ENCODE data around the gene RBM47.

RBM47 gene

GRCh38 chr4:40530961-40531635 lies 98.6 kb downstream of the RBM47 start:
- H3K4me3 ChIP-seq (ENCODE audit: low read depth, low read length): no peak overlapping the region
- DNase-seq (ENCODE audit: low read depth): no peak
- no peak for TF ChIP-seq CTCF (IDR thresholded peaks at IDR 0.05; ENCODE audit: control insufficient read depth, extremely low read depth, insufficient read depth)

DNA sequence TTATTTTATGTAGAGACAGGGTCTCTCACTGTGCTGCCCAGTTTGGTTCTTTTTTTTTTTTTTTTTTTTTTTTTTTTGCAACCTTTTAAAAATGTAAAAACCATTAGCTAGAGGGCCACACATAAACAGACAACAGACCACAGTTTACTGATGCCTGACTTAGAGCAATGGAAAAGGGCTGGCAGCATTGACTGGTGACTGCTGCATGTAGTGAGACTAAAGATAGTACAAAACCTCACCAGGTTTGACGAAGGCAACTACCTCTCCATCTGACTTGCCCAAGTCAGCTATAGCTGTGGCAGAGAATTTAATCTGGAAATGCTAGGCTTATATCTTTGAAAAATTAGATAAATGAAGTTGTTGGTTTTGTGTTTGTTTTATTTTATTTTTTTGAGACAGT lies 102.9 kb downstream of the RBM47 start:
- no peak for DNase-seq (ENCODE audit: low read depth)
- H3K4me3 ChIP-seq (ENCODE audit: low read depth, low read length): no peak overlapping the region
- no peak for TF ChIP-seq CTCF (IDR thresholded peaks at IDR 0.05; ENCODE audit: control insufficient read depth, extremely low read depth, insufficient read depth)

- H3K4me3 ChIP-seq (ENCODE audit: low read depth, low read length): no peak overlapping the region
- peak; percentile 68 for DNase-seq (ENCODE audit: low read depth)
- no peak for TF ChIP-seq CTCF (IDR thresholded peaks at IDR 0.05; ENCODE audit: control insufficient read depth, extremely low read depth, insufficient read depth)
Measured at GRCh38 chr4:40525752-40526598, 103.7 kb downstream of the RBM47 start.

DNA sequence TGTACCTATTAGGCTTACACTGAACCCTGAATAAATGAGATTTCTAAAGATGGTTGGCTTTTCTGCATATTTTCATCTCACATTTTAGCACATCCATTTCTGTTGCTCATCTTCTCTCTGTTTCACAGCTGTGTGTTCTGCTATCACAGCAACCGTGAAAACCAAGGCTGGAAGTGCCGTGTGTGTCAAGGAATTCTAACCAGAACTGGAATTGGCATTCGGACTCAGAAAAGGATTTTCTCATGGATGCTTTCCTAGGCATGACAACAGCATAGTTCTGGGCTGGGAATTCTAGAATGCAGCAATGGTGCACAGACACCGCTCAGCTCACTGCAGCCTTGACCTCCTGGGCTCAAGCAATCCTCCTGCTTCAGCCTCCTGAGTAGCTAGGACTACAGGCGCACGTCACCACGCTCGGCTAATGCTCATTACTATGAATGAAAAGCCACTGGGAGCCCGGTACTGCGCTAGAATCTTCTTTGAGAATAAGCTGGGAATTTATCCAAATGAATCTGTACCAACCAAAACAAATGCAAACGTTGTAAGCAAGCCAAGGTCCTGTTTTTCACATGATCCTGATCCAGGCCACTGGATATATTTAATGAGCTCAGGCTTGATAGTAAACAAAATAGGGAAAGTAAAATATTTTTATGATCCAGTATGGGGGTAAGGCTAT lies 105.2 kb downstream of the RBM47 start:
- H3K4me3 ChIP-seq (ENCODE audit: low read depth, low read length): no peak overlapping the region
- DNase-seq (ENCODE audit: low read depth): peak; percentile 97
- TF ChIP-seq CTCF (IDR thresholded peaks at IDR 0.05; ENCODE audit: control insufficient read depth, extremely low read depth, insufficient read depth): no peak

GRCh38 chr4:40523581-40523980 lies 106.1 kb downstream of the RBM47 start:
- no peak overlapping the region for H3K4me3 ChIP-seq (ENCODE audit: low read depth, low read length)
- no peak for DNase-seq (ENCODE audit: low read depth)
- no peak for TF ChIP-seq CTCF (IDR thresholded peaks at IDR 0.05; ENCODE audit: control insufficient read depth, extremely low read depth, insufficient read depth)

DNA sequence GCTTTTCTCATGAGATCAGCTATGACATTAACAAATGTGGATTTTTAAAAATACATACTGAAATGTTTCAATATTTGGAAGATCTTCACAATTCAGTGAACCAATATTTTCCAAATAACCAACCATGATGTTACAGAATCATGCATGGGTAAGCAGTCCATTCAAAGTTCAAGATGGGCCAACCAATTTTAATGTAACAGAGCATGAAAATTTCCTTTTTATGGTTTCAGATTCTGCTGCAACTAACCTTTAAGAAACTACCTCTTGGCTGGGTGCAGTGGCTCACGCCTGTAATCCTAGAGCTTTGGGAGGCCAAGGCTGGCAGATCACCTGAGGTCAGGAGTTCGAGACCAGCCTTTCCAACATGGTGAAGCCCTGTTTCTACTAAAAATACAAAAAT lies 107.7 kb downstream of the RBM47 start:
- no peak for TF ChIP-seq CTCF (IDR thresholded peaks at IDR 0.05; ENCODE audit: control insufficient read depth, extremely low read depth, insufficient read depth)
- no peak for DNase-seq (ENCODE audit: low read depth)
- no peak overlapping the region for H3K4me3 ChIP-seq (ENCODE audit: low read depth, low read length)

Data from LNCaP clone FGC (cell line).